Measurements from ENCODE around the gene SMIM12.

The SMIM12 gene

GRCh38 chr1:34831721-34832246 lies 27.8 kb downstream of the SMIM12 start:
- no peaks in the 10 kb centered on the region for H3K79me2 ChIP-seq (ENCODE audit: insufficient read depth, low read length)
- no peaks in the 10 kb centered on the region for H3K36me3 ChIP-seq (ENCODE audit: low read length)
- H3K4me2 ChIP-seq (ENCODE audit: low read depth, low read length, poor library complexity, severe bottlenecking): no peak overlapping the region
- H3K4me3 ChIP-seq (ENCODE audit: insufficient read depth, low read length, poor library complexity, severe bottlenecking): no peak overlapping the region
- no peak overlapping the region for H3K27ac ChIP-seq (ENCODE audit: low read depth, low read length)
- H3K9me2 ChIP-seq (replicated peaks; ENCODE audit: insufficient read depth, low read length): no peaks in the 10 kb centered on the region
- no peak overlapping the region for H3K9ac ChIP-seq (ENCODE audit: low read length)
- no peak overlapping the region for H2AFZ ChIP-seq (ENCODE audit: low read depth, low read length, severe bottlenecking)
- H4K20me1 ChIP-seq (ENCODE audit: low read depth, low read length): no peaks in the 10 kb centered on the region
- H3F3A ChIP-seq (ENCODE audit: insufficient read depth): no peaks in the 10 kb centered on the region
- H3K27me3 ChIP-seq (ENCODE audit: low read length): no peaks in the 10 kb centered on the region
- TF ChIP-seq, protein P1, sequence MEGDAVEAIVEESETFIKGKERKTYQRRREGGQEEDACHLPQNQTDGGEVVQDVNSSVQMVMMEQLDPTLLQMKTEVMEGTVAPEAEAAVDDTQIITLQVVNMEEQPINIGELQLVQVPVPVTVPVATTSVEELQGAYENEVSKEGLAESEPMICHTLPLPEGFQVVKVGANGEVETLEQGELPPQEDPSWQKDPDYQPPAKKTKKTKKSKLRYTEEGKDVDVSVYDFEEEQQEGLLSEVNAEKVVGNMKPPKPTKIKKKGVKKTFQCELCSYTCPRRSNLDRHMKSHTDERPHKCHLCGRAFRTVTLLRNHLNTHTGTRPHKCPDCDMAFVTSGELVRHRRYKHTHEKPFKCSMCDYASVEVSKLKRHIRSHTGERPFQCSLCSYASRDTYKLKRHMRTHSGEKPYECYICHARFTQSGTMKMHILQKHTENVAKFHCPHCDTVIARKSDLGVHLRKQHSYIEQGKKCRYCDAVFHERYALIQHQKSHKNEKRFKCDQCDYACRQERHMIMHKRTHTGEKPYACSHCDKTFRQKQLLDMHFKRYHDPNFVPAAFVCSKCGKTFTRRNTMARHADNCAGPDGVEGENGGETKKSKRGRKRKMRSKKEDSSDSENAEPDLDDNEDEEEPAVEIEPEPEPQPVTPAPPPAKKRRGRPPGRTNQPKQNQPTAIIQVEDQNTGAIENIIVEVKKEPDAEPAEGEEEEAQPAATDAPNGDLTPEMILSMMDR (IDR thresholded peaks at IDR 0.05; ENCODE audit: insufficient read depth, low read length, poor library complexity, severe bottlenecking): no peak
- TF ChIP-seq EZH2phosphoT487 (conservative IDR thresholded peaks at IDR 0.05; ENCODE audit: low read length): no peak
- H3K9me3 ChIP-seq (ENCODE audit: insufficient read depth, low read length): no peaks in the 10 kb centered on the region

GRCh38 chr1:34829250-34829649 lies 30.3 kb downstream of the SMIM12 start:
- no peaks in the 10 kb centered on the region for H3K9me3 ChIP-seq (ENCODE audit: insufficient read depth, low read length)
- no peaks in the 10 kb centered on the region for H3K9me2 ChIP-seq (replicated peaks; ENCODE audit: insufficient read depth, low read length)
- no peaks in the 10 kb centered on the region for H4K20me1 ChIP-seq (ENCODE audit: low read depth, low read length)
- H3K27me3 ChIP-seq (ENCODE audit: low read length): no peaks in the 10 kb centered on the region
- TF ChIP-seq EZH2phosphoT487 (conservative IDR thresholded peaks at IDR 0.05; ENCODE audit: low read length): no peak
- TF ChIP-seq, protein P1 (IDR thresholded peaks at IDR 0.05; ENCODE audit: insufficient read depth, low read length, poor library complexity, severe bottlenecking): no peak
- no peak overlapping the region for H3K4me2 ChIP-seq (ENCODE audit: low read depth, low read length, poor library complexity, severe bottlenecking)
- no peaks in the 10 kb centered on the region for H3F3A ChIP-seq (ENCODE audit: insufficient read depth)
- no peaks in the 10 kb centered on the region for H3K36me3 ChIP-seq (ENCODE audit: low read length)
- no peaks in the 10 kb centered on the region for H3K79me2 ChIP-seq (ENCODE audit: insufficient read depth, low read length)
- H3K9ac ChIP-seq (ENCODE audit: low read length): no peak overlapping the region
- H2AFZ ChIP-seq (ENCODE audit: low read depth, low read length, severe bottlenecking): no peak overlapping the region
- H3K4me3 ChIP-seq (ENCODE audit: insufficient read depth, low read length, poor library complexity, severe bottlenecking): no peak overlapping the region
- H3K27ac ChIP-seq (ENCODE audit: low read depth, low read length): no peak overlapping the region

GRCh38 chr1:34828611-34829010 lies 30.9 kb downstream of the SMIM12 start:
- Histone ChIP-seq H3K4me2 (ENCODE audit: low read depth, low read length, poor library complexity, severe bottlenecking) (no peak overlapping the region), H4K20me1 (ENCODE audit: low read depth, low read length) (no peaks in the 10 kb centered on the region), H3K27me3 (ENCODE audit: low read length) (no peaks in the 10 kb centered on the region), H3K9me3 (ENCODE audit: insufficient read depth, low read length) (no peaks in the 10 kb centered on the region), H3K9me2 (replicated peaks; ENCODE audit: insufficient read depth, low read length) (no peaks in the 10 kb centered on the region), H3K4me3 (ENCODE audit: insufficient read depth, low read length, poor library complexity, severe bottlenecking) (no peak overlapping the region), H3K27ac (ENCODE audit: low read depth, low read length) (no peak overlapping the region), H3F3A (ENCODE audit: insufficient read depth) (no peaks in the 10 kb centered on the region), H3K36me3 (ENCODE audit: low read length) (no peaks in the 10 kb centered on the region), H3K9ac (ENCODE audit: low read length) (no peak overlapping the region), H2AFZ (ENCODE audit: low read depth, low read length, severe bottlenecking) (no peak overlapping the region), H3K79me2 (ENCODE audit: insufficient read depth, low read length) (no peaks in the 10 kb centered on the region)
- TF ChIP-seq, protein P1 (IDR thresholded peaks at IDR 0.05; ENCODE audit: insufficient read depth, low read length, poor library complexity, severe bottlenecking): no peak
- no peak for TF ChIP-seq EZH2phosphoT487 (conservative IDR thresholded peaks at IDR 0.05; ENCODE audit: low read length)
